ENCODE data around the gene SHISA5. TPM values are rescaled to one million over a fixed set of nuclear protein-coding genes. Genes with fewer than 3 reads are reported as not detected.

The SHISA5 gene
- polyA plus RNA-seq, 3 donors: 147 to 266 (median 242) TPM

GRCh38 chr3:48459331-48459730, 44.6 kb downstream of the SHISA5 start:
- no peaks in the 10 kb centered on the region for H3K4me1 Mint-ChIP-seq
- H3K9me3 Mint-ChIP-seq: no peaks in the 10 kb centered on the region
- Histone ChIP-seq H4K20me1 (ENCODE audit: insufficient read depth, low read length) (no peaks in the 10 kb centered on the region), H3K27me3 (ENCODE audit: control insufficient read depth in 2 of 2, insufficient read depth in 2 of 2, low read length in 2 of 2) (no peaks in the 10 kb centered on the region), H3K79me2 (ENCODE audit: insufficient read depth, low read length) (no peaks in the 10 kb centered on the region), H3K9ac (ENCODE audit: insufficient read depth, low read length, poor library complexity, severe bottlenecking) (no peak overlapping the region), H3K36me3 (replicated peaks in 1 of 2; ENCODE audit: control insufficient read depth in 1 of 2, insufficient read depth in 2 of 2, low read length in 2 of 2) (peaks cover 46 to 70% of the 10 kb centered on the region in 2 donors), H3K4me3 (replicated peaks in 1 of 3; ENCODE audit: low read depth in 2 of 3, low read length in 3 of 3) (no peak overlapping the region), H3K4me2 (replicated peaks; ENCODE audit: extremely low read depth, low read length, poor library complexity, severe bottlenecking) (no peak overlapping the region), H3K4me1 (ENCODE audit: control insufficient read depth in 1 of 2, insufficient read depth in 2 of 2, low read length in 2 of 2) (no peaks in the 10 kb centered on the region), H3K9me3 (replicated peaks in 1 of 2; ENCODE audit: control insufficient read depth in 1 of 2, insufficient read depth in 1 of 2, low read length in 2 of 2) (no peaks in the 10 kb centered on the region), H3K27ac (ENCODE audit: low read depth in 1 of 2, low read length in 2 of 2) (no peak overlapping the region), H2AFZ (ENCODE audit: insufficient read depth, low read depth, low read length, poor library complexity, severe bottlenecking) (no peak overlapping the region)
- intact Hi-C loops (cut with micrococcal nuclease): no loop called here
- peaks cover 42 to 73% of the 10 kb centered on the region in 2 donors for H3K36me3 Mint-ChIP-seq
- H3K27ac Mint-ChIP-seq: no peak overlapping the region
- H3K27me3 Mint-ChIP-seq (ENCODE audit: low read depth in 3 of 3): peaks cover 0 to 2% (median 0%) of the 10 kb centered on the region in 3 donors
- H3K4me3 Mint-ChIP-seq: no peak overlapping the region
- TF ChIP-seq, protein P1, sequence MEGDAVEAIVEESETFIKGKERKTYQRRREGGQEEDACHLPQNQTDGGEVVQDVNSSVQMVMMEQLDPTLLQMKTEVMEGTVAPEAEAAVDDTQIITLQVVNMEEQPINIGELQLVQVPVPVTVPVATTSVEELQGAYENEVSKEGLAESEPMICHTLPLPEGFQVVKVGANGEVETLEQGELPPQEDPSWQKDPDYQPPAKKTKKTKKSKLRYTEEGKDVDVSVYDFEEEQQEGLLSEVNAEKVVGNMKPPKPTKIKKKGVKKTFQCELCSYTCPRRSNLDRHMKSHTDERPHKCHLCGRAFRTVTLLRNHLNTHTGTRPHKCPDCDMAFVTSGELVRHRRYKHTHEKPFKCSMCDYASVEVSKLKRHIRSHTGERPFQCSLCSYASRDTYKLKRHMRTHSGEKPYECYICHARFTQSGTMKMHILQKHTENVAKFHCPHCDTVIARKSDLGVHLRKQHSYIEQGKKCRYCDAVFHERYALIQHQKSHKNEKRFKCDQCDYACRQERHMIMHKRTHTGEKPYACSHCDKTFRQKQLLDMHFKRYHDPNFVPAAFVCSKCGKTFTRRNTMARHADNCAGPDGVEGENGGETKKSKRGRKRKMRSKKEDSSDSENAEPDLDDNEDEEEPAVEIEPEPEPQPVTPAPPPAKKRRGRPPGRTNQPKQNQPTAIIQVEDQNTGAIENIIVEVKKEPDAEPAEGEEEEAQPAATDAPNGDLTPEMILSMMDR (IDR thresholded peaks at IDR 0.05): no peak
- no peak for DNase-seq
- WGBS (ENCODE audit: insufficient coverage): 94% methylated on average over 1 of the region's 3 CpGs

DNA sequence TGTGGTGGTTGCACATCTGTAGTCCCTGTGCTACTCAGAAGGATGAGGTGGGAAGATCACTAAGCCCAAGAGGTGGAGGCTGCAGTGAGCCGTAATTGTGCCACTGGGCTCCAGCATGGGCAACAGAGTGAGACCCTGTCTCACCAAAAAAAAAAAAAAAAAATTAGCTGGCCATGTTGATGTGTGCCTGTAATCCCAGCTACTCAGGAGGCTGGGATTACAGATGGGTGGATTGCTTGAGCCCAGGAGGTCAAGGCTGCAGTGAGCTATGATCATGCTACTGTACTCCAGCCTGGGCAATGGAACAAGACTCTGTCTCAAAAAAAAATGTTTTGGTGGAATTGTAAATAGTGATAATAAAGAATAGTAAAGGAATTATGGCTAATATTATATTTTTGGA, 47.5 kb downstream of the SHISA5 start:
- no peaks in the 10 kb centered on the region for H3K9me3 ChIP-seq (replicated peaks in 1 of 2; ENCODE audit: control insufficient read depth in 1 of 2, insufficient read depth in 1 of 2, low read length in 2 of 2)
- no peak overlapping the region for H3K4me3 Mint-ChIP-seq
- TF ChIP-seq, protein P1 (IDR thresholded peaks at IDR 0.05): no peak
- H3K9me3 Mint-ChIP-seq: no peaks in the 10 kb centered on the region
- no peaks in the 10 kb centered on the region for H3K4me1 ChIP-seq (ENCODE audit: control insufficient read depth in 1 of 2, insufficient read depth in 2 of 2, low read length in 2 of 2)
- no peaks in the 10 kb centered on the region for H3K27me3 ChIP-seq (ENCODE audit: control insufficient read depth in 2 of 2, insufficient read depth in 2 of 2, low read length in 2 of 2)
- DNase-seq: no peak
- no peak overlapping the region for H3K9ac ChIP-seq (ENCODE audit: insufficient read depth, low read length, poor library complexity, severe bottlenecking)
- H3K27ac Mint-ChIP-seq: peak overlapping the region in 1 of 7 donors; percentile 26
- H4K20me1 ChIP-seq (ENCODE audit: insufficient read depth, low read length): no peaks in the 10 kb centered on the region
- H3K79me2 ChIP-seq (ENCODE audit: insufficient read depth, low read length): no peaks in the 10 kb centered on the region
- H3K4me1 Mint-ChIP-seq: no peaks in the 10 kb centered on the region
- no peak overlapping the region for H2AFZ ChIP-seq (ENCODE audit: insufficient read depth, low read depth, low read length, poor library complexity, severe bottlenecking)
- H3K27ac ChIP-seq (ENCODE audit: low read depth in 1 of 2, low read length in 2 of 2): no peak overlapping the region
- WGBS (ENCODE audit: insufficient coverage): 100% methylated on average over 1 of the region's 1 CpG
- no peak overlapping the region for H3K4me3 ChIP-seq (replicated peaks in 1 of 3; ENCODE audit: low read depth in 2 of 3, low read length in 3 of 3)
- H3K36me3 ChIP-seq (replicated peaks in 1 of 2; ENCODE audit: control insufficient read depth in 1 of 2, insufficient read depth in 2 of 2, low read length in 2 of 2): peaks cover 69 to 90% of the 10 kb centered on the region in 2 donors
- H3K27me3 Mint-ChIP-seq (ENCODE audit: low read depth in 3 of 3): peaks cover 0 to 2% (median 0%) of the 10 kb centered on the region in 3 donors
- H3K36me3 Mint-ChIP-seq: peaks cover 65 to 90% of the 10 kb centered on the region in 2 donors
- intact Hi-C loops (cut with micrococcal nuclease): no loop called here
- H3K4me2 ChIP-seq (replicated peaks; ENCODE audit: extremely low read depth, low read length, poor library complexity, severe bottlenecking): no peak overlapping the region

All from CD14-positive monocyte (primary cell).